NB4 (cell line): ENCODE measurements around the gene RPL18.

Experiments
- MAX ChIP-seq: IDR thresholded peaks from 2 replicates; pipeline ENCODE4 v1.6.1; 2011; ENCODE audit warnings: low read depth, low read length
- MYC ChIP-seq: IDR thresholded peaks from 2 replicates; pipeline ENCODE4 v1.6.1; 2011; ENCODE audit warnings: low read depth, low read length
- POLR2A ChIP-seq: IDR thresholded peaks from 2 replicates; pipeline ENCODE4 v1.6.1; 2011; ENCODE audit warnings: mild to moderate bottlenecking; ENCODE audit not compliant: insufficient read length; ENCODE audit errors: extremely low read depth
- TF ChIP-seq, protein P1 (sequence below): IDR thresholded peaks from one replicate; pipeline ENCODE4 v1.5.1; 2012; ENCODE audit warnings: low read depth, low read length

DNA sequence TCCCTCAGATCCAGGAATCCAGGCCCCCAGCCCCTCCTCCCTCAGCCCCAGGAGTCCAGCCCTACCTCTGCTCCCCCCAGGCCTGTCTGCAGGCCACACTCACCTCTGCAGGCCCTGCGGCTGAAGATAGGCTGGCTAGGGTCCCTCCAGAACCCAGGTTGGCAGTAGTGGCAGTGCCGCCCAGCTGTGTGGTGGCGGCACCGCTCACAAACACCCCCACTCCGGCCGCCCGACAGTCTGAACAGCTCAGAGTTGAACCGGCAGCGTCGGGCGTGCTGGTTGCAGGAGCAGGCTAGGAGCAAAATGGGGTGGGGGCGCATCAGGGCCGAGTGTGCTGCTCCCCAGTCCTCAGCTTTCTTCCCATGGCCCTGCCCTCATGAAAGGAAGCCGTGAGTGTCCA, 45.5 kb upstream of the RPL18 start:
- TF ChIP-seq, protein P1, sequence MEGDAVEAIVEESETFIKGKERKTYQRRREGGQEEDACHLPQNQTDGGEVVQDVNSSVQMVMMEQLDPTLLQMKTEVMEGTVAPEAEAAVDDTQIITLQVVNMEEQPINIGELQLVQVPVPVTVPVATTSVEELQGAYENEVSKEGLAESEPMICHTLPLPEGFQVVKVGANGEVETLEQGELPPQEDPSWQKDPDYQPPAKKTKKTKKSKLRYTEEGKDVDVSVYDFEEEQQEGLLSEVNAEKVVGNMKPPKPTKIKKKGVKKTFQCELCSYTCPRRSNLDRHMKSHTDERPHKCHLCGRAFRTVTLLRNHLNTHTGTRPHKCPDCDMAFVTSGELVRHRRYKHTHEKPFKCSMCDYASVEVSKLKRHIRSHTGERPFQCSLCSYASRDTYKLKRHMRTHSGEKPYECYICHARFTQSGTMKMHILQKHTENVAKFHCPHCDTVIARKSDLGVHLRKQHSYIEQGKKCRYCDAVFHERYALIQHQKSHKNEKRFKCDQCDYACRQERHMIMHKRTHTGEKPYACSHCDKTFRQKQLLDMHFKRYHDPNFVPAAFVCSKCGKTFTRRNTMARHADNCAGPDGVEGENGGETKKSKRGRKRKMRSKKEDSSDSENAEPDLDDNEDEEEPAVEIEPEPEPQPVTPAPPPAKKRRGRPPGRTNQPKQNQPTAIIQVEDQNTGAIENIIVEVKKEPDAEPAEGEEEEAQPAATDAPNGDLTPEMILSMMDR, result no peak
- no peak for TF ChIP-seq POLR2A
- no peak for TF ChIP-seq MYC
- TF ChIP-seq MAX, result no peak
